ENCODE data around the gene BCL2L15. TPM values are rescaled to one million over a fixed set of nuclear protein-coding genes. Genes with fewer than 3 reads are reported as not detected.

Gene BCL2L15
- total RNA-seq, 1 donor from 2014 or later: 0.85 TPM

GRCh38 chr1:113913312-113913668, 25.9 kb upstream of the BCL2L15 start:
- no peak for ATAC-seq
- DNase-seq (ENCODE audit: low spot score): no peak
- intact Hi-C loops (cut with DNase I): no loop called here

DNA sequence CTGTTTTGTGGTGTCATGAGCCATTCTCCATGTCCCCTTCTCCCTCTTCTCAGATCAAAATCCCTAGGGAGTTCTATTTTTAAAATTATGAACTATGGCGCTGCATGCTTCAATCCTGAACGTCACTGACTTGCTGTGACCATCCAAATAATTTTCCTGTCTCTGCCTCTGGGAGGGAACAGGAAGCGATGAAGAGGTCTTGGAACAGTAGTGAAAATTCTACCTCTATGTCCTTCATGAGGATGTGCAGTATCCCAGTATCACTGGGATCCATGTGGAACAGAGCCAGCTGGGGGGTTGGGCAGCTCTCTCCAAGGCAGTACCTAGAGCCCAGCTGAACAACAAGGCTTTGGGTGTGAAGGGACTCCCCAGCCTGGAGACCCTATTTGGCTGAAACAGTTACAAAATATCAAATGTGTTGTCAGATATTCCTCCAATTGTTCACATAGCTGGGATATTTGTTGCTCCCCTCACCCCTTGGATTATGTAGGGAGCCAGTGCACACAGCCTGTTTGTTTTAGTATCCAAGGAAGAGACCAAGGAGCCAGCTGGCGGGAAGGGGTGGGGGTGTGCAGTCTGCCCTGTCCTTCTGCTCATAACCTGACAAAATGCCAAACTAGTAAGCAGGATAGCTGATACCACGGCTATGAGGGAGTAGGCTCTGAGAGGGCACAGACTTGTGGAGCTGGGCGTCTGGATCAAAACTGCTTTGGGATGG, 25.4 kb upstream of the BCL2L15 start:
- no peak for ATAC-seq
- intact Hi-C loops (cut with DNase I): no loop called here
- DNase-seq (ENCODE audit: low spot score): no peak

DNA sequence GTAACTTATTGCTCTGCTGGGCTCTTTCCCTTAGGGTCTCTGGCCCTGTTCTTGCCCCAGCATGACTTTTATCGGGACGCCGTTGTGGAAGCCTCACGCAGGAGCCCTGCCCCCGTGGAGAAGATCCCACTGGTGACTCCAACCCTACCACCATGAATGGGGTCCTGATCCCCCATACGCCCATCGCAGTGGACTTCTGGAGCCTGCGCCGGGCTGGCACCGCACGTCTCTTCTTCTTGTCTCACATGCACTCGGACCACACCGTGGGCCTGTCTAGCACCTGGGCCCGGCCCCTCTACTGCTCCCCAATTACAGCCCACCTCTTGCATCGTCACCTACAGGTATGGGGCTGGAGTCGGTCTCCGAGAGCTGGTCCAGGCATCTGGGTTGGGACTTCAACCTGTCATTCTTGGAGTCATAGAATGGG, 18.1 kb upstream of the BCL2L15 start:
- peak; percentile 0 for ATAC-seq
- DNase-seq (ENCODE audit: low spot score): no peak
- intact Hi-C loops (cut with DNase I): loop anchor here (5.0 kb wide), 1 partner anchor 1098 kb away; no protein-coding TSS in a partner anchor

GRCh38 chr1:113904674-113905434, 17.5 kb upstream of the BCL2L15 start, which contains the start of the genes AP4B1 and DCLRE1B:
TSS of gene AP4B1 (minus strand) at chr1:113904799. CDS start at chr1:113904717, 82 bp downstream.
TSS of gene DCLRE1B (plus strand) at chr1:113905326. CDS start at chr1:113905587, 261 bp downstream.
- DNase-seq (ENCODE audit: low spot score): peak; percentile 99
- intact Hi-C loops (cut with DNase I): loop anchor here (5.0 kb wide), 1 partner anchor 1098 kb away; no protein-coding TSS in a partner anchor
- ATAC-seq: peak; percentile 99

DNA sequence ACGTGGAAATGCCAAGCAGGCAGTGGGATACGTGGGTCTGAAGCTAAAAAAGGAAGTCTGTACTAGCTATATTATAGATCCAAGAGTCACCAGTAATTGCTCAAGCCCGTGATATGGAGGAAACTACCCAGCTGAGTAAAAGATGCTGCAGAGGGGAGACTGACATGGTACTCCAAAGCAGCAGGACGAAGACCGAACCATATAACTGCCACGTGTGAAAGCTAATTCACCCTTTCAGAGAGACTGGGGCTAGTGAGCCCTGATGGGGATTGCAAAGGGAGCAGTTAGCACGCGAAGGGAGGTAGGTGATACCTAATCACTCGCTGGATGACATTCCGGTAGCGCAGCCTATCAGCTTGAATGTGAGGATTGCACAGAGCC, 16.9 kb upstream of the BCL2L15 start:
- intact Hi-C loops (cut with DNase I): no loop called here
- no peak for DNase-seq (ENCODE audit: low spot score)
- ATAC-seq: no peak

GRCh38 chr1:113903501-113904292, 16.3 kb upstream of the BCL2L15 start:
- ATAC-seq: no peak
- intact Hi-C loops (cut with DNase I): no loop called here
- no peak for DNase-seq (ENCODE audit: low spot score)

DNA sequence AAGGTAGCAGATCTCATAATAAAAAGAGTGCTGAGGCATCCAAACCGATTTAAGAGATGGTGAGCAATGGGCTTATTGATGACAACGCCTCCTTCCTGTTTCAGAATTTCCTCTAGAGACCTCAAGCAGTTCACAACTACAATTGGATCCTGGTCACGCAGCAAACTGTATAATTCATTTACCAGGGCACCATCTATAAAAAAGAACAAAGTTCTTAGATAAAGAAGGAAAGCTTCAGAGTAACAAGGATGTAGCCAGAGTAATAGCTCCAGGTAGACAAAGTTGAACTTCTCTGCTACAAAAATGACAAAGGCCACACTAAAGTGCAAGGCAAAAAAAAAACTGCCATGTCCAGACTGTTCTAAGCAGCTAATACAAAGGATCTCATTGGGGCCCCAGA, 13.8 kb upstream of the BCL2L15 start:
- no peak for ATAC-seq
- intact Hi-C loops (cut with DNase I): no loop called here
- DNase-seq (ENCODE audit: low spot score): no peak

DNA sequence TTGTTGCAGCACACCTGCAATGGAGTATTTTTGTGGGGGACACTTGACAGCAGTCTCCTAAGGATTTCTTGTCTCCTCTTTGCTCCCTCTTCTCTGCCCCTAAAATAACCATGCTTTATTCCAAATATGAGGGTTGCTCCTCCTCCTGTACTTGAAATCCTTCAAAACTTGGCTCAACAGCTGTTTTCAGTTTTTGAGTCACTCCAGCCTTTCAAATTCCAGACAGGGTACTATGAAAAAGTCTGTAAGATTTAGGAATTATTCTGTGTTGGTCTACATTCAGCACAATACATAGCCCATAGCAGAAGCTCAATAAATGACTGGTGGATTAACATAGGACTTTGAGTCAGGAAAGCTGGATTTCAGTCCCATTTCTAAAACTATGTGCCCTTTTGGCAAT, 11.7 kb upstream of the BCL2L15 start:
- ATAC-seq: no peak
- intact Hi-C loops (cut with DNase I): no loop called here
- no peak for DNase-seq (ENCODE audit: low spot score)

- ATAC-seq (no peak), DNase-seq (ENCODE audit: low spot score) (no peak)
- intact Hi-C loops (cut with DNase I): no loop called here
Measured at GRCh38 chr1:113898241-113898814, 10.9 kb upstream of the BCL2L15 start.

- ATAC-seq (no peak), DNase-seq (ENCODE audit: low spot score) (no peak)
- intact Hi-C loops (cut with DNase I): no loop called here
Measured at GRCh38 chr1:113895961-113896360, 8.6 kb upstream of the BCL2L15 start.

DNA sequence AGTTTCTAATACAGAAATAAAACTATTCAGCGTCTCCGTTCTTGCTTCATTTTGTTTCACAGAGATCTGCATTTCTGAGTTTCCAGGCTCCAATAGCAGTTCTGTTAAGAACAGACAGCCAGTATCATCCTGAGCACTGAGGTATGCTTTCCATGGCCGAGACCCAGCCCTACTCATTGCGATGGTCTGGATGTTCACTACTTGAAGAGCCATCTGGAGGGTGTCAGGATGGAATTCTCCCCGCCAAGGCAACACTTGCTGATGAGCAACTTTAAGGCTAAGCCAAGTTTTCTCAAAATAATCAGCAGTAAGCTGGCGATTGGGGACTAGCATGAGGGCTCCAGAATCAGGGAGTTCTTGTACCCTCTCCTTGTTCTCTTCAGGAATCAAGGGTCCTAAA, 7.7 kb upstream of the BCL2L15 start:
- intact Hi-C loops (cut with DNase I): no loop called here
- ATAC-seq (no peak), DNase-seq (ENCODE audit: low spot score) (no peak)

GRCh38 chr1:113893267-113893666, 5.9 kb upstream of the BCL2L15 start:
- ATAC-seq (no peak), DNase-seq (ENCODE audit: low spot score) (no peak)
- intact Hi-C loops (cut with DNase I): no loop called here

DNA sequence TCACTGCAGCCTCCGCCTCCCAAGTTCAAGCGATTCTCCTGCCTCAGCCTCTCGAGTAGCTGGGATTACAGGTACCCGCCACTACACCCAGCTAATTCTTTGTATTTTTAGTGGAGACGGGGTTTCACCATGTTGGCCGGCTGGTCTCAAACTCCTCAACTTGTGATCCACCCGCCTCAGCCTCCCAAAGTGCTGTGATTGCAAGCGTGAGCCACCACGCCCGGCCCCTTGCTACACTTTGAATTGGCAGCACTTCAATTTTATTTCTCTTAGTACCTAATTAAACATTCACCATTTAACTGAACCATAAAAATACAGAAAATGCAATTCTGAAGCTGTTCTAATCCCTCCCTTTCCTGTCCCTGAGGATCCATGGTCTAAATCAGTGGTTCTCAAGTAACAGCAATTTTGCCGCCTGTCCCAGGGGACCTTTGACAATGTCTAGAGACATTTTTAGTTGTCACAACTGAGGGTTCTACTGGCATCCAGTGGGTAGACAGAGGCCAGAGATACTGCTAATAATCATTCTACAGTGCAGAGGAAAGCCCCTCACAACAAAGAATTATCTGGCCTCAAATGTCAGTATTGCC, 4.3 kb upstream of the BCL2L15 start:
- ATAC-seq: no peak
- intact Hi-C loops (cut with DNase I): no loop called here

DNA sequence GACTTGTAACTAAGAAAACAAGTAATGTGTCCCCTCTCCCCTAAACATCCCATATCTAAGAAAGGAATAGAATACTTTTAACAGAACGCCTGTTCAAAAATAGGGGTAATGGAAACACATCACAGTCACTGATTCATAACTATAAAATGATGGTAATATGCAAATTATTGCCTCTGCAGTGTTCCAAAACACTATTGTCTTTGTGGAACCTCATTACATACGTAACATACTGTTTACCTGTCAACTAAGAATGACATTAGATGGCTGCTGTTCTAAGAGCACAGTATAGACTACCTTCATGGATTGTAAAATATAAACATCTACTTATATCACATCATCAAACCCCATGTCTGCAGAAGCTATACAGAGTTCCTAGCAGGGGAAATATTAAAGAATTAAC, 3.4 kb upstream of the BCL2L15 start:
- ATAC-seq (no peak), DNase-seq (ENCODE audit: low spot score) (no peak)
- intact Hi-C loops (cut with DNase I): no loop called here

More for the DNA sequence above, 4.3 kb upstream of the BCL2L15 start:
- no peak for DNase-seq (ENCODE audit: low spot score)

GRCh38 chr1:113886417-113887401, 672 bp downstream of the BCL2L15 start:
- ATAC-seq (no peak), DNase-seq (ENCODE audit: low spot score) (no peak)
- intact Hi-C loops (cut with DNase I): no loop called here

DNA sequence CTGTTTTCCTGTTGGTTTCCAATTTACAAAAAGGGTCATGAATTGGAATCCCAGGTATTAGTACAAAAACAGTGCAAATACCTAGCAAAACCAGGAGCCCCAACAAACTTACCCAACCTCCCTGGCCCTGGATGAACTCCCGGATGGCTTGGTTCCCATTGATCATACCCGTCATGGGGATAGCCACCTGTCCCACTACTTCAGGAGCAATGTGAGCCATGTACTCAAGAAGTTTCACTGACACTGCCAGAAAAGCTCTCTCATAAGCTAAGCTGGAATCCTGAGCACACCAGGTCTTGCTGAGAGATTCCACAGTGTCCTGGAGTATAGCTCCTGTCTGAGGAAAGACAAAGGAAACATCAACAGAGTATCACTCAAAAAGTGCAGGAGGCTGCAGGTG, 5.7 kb downstream of the BCL2L15 start:
- intact Hi-C loops (cut with DNase I): no loop called here
- DNase-seq (ENCODE audit: low spot score) (no peak), ATAC-seq (no peak)

DNA sequence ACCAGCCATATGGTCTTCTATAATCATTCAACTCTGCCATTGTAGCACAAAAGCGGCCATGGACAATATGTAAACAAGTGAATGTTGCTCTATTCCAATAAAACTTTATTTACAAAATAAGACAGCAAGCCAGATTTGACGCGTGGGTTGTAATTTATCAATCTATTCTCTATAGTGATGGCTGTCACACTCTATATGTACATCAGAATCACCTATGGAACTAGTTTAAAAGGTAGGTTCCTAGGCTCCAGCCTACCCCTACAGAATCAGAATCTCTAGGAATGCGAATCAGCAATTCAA, 7.7 kb downstream of the BCL2L15 start:
- DNase-seq (ENCODE audit: low spot score) (no peak), ATAC-seq (no peak)
- intact Hi-C loops (cut with DNase I): no loop called here

GRCh38 chr1:113876176-113876575, 11.2 kb downstream of the BCL2L15 start:
- DNase-seq (ENCODE audit: low spot score) (no peak), ATAC-seq (no peak)
- intact Hi-C loops (cut with DNase I): no loop called here

Measured in sciatic nerve (tissue), 2 donors.